Inflammatory macrophage treated with lipopolysaccharide for 1 hour (primary cell): Measurements from ENCODE around the gene KIRREL1.

Experiments used
- DNase-seq, 2 donors: peaks; one replicate each; pipeline ENCODE4 v3.0.0-alpha.2; 2020 to 2022

KIRREL1 gene

DNA sequence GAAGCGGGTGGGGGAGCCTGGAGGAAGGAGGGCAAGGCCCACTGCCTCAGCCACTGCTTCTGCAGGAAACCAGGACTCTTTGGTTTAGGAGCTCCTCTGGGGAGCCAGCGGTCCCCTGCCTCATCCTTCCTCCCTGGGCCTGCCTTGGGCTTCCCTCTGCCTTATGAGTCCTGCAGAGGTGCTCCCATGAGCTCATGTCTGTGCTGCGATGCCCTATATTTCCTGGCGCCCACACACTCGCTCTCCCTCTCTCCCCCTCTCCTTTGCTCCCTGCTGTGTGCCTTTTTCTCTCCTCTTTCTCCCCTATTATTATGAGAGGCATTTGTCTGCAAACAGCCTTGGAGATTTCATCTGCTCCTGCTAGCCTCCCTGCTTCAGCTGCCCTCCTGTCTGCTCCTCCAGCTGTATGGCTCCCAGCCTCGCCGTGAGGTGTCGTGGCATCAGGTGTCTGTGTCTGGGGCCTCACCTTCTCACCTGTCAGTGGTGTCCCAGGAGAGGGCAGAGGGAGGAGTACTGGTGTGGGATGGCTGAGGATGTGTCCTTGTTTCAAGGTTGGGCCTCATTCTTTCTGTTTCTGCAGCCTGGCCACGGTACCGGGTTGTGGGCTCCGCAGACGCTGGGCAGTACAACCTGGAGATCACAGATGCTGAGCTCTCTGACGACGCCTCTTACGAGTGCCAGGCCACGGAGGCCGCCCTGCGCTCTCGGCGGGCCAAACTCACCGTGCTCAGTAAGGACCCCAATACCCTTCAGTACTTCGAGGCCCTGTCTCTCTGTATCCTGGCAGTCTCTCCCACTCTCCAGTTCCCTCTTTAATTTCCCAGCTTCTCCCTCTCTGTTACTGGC, 84.2 kb downstream of the KIRREL1 start:
- no peak for DNase-seq

GRCh38 chr1:158078569-158079080, 85.2 kb downstream of the KIRREL1 start:
- no peak for DNase-seq

GRCh38 chr1:158080066-158080465, 86.6 kb downstream of the KIRREL1 start:
- DNase-seq, result no peak

DNA sequence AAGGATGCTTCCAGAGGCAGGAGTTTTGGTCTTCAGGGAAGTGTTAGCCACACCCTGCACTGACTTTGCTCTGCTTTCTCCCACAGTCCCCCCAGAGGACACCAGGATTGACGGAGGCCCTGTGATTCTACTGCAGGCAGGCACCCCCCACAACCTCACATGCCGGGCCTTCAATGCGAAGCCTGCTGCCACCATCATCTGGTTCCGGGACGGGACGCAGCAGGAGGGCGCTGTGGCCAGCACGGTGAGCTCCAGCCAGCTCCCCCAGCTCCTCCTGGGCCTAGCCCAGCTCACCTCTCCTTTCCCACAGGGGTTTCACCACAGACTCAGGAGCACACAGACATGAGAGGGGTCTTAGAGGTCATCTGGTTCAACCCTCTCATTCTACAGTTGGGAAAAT, 90.9 kb downstream of the KIRREL1 start:
- DNase-seq, result no peak

GRCh38 chr1:158084747-158085146, 91.3 kb downstream of the KIRREL1 start:
- DNase-seq, result no peak

DNA sequence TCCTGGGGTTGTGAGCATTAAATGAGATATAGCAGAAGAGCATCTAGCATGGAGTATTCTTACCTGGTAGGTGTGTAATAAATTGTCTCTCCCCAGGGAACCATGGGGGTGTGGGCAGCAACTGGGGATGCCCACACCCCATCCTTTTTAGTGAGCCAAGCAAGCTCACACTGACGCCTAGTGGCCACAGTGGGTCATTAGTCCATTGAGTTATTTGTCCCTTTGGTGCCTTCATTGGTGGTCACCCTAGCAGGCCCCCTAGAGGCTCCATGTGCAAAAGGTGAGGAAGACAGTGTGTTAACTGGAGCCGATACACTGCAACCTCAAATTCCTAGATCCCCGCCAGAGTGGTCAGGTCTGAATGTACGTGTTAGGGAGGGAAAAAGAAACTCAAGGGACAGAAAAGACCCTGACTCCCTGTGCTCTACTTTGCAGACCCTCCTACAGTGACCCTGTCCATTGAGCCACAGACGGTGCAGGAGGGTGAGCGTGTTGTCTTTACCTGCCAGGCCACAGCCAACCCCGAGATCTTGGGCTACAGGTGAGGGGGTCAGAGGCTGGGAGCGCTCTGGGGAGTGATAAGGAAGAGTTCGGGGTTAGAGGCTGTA, 94.0 kb downstream of the KIRREL1 start:
- DNase-seq, result peak; percentile 29 to 64

- no peak for DNase-seq
These were observed 96.0 kb downstream of the KIRREL1 start for GRCh38 chr1:158089476-158089875.

DNA sequence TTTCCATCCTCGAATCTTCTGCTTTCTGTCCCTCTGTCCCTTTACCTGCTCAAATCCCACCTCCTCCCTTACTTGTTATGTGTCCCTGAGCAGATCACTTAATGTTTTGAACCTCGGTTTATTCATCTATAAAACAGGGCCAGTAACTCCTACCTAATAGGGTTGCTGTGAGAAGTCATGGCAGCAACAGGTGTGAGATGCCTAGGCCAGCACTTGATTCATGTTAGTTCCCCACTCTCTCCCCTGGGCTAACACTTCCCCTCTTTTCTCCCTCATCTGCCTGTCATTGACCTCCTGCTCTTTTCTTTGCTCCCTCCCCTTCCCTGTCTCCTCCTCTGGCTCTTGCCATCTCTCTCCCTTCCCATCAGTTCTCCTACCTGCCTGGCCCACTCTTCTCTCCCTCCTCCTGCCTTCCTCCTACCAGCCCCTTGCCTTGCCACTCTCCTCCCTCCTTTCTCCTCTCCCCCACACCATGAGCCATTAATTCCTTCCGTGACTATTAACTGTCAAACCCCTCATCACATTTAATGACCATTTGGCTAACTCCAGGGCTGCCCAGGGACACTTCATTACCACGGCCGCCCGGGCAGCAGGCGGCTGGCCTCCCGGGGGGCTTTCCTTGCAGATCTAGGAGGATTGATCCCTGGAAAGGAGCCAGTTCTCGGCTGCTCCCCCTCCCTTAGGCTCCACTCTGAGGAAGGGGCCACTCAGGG, 96.6 kb downstream of the KIRREL1 start:
- no peak for DNase-seq

DNA sequence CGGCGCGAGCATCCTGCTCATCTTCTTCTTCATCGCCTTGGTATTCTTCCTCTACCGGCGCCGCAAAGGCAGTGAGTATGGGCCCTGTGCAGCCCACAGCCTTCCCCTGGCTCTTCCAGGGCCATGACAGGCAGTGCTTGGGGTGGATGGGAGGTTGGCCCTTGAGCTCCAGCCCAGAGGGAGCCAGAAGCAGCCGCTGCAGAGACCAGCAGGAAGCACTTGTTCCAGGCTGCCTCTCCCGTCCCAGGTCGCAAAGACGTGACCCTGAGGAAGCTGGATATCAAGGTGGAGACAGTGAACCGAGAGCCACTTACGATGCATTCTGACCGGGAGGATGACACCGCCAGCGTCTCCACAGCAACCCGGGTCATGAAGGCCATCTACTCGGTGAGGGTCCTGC, 99.9 kb downstream of the KIRREL1 start:
- DNase-seq, result no peak

GRCh38 chr1:158094571-158094970, 101.1 kb downstream of the KIRREL1 start:
- DNase-seq, result no peak

GRCh38 chr1:158095737-158096335, 102.4 kb downstream of the KIRREL1 start:
- peak; percentile 12 to 63 for DNase-seq

GRCh38 chr1:158098256-158098655, 104.8 kb downstream of the KIRREL1 start:
- no peak for DNase-seq

- DNase-seq, result no peak
These were observed 105.7 kb downstream of the KIRREL1 start for GRCh38 chr1:158099185-158099584.

DNA sequence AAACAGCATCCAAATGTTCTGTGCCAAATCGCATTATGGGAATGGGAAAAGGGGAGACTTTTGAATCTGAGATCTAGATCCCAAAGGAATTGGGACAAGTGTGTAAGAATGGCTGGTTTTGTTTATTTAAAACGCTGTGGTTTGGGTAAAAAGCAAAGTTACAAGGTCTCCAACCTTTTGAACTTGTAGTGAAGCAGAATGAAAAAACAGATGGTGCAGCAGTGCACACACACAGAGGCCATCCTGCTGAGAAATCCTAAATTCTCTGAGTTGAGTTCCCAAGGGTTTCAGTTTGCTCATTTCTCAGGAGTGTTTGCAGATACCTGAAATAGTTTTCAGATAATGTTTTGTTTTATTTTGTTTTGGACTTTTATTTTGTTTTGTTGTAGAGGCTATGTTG, 107.1 kb downstream of the KIRREL1 start:
- no peak for DNase-seq

- DNase-seq, result no peak
These were observed 108.0 kb downstream of the KIRREL1 start for GRCh38 chr1:158101455-158101854.

- peak in 1 of 2 donors; percentile 2 for DNase-seq
These were observed 108.5 kb downstream of the KIRREL1 start for GRCh38 chr1:158101927-158102326.

DNA sequence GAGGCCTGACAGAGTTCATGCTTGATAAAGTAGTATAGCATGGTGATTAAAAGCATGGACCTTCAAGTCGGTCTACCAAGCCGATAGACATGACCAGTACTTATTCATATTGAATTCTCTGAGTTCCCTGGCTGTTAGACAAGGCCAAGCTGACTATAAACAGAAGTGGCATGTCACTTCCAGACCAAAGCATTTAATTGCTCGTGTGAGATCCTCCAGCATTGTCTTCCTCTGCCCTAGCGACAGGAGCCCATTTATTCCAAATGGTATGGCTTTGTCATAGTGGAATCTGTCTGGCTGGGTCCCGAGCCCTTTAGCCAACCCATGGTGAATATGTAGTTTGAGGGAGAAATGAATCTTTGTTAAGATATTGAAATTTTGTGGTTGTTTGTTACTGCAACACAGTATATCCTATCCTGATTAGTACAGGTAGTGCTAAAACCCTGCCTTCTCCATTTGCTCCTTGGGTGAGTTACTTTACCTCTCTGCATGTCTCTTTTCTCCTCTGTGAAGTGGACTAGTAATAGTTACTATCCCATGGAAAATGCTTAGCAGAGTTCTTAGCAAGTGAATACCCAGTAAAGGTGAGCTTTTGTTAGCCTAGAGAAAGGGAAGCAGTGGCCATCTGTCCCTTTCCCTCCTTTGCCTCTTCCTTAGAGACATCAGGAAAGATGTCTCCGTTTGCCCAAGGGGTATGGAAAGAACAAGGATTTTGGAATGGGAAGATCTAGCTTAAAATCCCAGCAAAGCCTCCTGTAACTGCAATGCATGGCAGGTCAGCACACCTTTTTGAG, 109.6 kb downstream of the KIRREL1 start:
- DNase-seq, result no peak

DNA sequence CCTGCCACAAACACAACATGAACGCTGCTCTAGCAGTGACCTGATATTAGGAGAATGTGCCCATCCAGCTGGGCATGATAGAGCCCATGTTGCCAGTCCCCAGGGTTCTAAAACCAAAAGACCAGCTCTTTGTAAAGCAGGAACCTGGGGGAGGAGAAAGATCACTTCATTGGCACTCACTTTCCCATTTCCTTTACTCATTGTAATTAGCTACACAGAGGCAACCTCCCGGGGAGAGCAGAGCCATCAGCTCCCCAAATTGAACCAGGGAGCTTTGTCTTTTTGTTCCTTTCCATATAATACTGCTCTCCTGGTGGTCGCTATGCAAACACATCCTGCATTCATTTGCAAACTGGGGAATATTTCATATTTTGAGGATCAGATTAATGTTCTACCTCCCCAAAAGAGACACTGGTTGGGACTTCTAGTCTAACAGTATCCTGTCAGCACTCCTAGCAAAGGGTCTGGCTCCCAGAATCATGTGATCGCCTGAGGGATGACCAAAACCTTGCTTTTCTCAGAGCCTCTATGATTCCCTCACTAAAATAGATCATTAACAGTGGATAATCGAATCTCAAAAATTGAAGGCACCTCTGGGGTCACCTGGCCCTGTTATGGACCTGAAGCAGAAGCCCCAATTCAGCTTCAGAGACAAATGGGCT, 110.5 kb downstream of the KIRREL1 start:
- no peak for DNase-seq

- no peak for DNase-seq
These were observed 111.4 kb downstream of the KIRREL1 start for GRCh38 chr1:158104891-158105290.

DNA sequence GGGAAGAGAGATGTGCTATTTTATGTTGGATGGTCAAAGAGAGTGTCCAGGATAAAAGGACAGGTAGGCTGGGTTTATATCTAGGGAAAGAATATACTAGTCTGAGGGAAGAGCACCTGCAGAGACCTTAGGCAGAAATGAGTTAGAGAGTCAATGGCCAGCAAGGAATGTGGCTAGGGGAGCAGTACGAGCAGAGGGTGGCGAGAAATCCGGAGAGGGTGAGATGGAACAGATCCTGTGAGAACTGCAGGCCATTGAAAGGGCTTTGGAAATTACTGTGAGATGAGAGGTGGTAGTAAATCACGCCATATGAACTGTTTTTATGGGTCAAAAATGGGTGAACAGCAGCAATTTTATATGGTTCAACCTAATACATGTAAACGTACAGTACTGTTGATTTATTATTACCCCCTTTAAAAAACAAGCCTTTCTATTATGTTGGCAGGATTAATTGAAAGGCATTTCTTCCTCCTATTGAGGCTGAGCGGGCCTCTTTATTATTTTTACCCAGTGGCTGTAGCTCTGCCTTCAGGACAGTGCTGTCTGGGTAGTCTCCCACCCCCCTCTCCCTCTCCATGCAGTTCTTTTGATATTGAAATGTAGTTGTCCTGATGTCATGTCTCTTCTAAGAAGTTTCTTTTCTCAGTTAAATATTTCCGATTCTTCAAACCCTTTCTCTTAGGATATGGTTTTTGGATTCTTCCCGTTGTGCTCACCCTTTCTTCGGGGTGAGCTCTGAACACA, 112.1 kb downstream of the KIRREL1 start:
- no peak for DNase-seq

GRCh38 chr1:158107916-158108315, 114.5 kb downstream of the KIRREL1 start:
- DNase-seq, result no peak
